ENCODE results near the gene CDK10. TPM values are rescaled to one million over a fixed set of nuclear protein-coding genes. Genes with fewer than 3 reads are reported as not detected.
A peak's percentile ranks its signal among the peaks of the same experiment; 100 is the strongest.

Gene CDK10
- polyA plus RNA-seq, 3 donors from 2014 or later: 28.0 to 42.7 (median 35.2) TPM

- Mint-ChIP-seq H3K9me3 (no peaks in the 10 kb centered on the region), H3K4me3 (peak overlapping the region in 2 of 5 donors; percentile 10 to 15), H3K27ac (no peak overlapping the region), H3K36me3 (peaks cover 3 to 4% (median 4%) of the 10 kb centered on the region in 3 donors), H3K27me3 (ENCODE audit: low read depth in 3 of 3) (peaks cover 18 to 31% (median 20%) of the 10 kb centered on the region in 3 donors), H3K4me1 (peaks cover 19 to 20% of the 10 kb centered on the region in 2 donors)
- DNase-seq: no peak
These were observed 31.4 kb downstream of the CDK10 start for GRCh38 chr16:89717688-89718505.

GRCh38 chr16:89720551-89720812 is 34.0 kb downstream of the CDK10 start:
- Mint-ChIP-seq H3K27me3 (ENCODE audit: low read depth in 3 of 3) (peaks cover 26 to 42% (median 37%) of the 10 kb centered on the region in 3 donors), H3K4me1 (peaks cover 38 to 39% of the 10 kb centered on the region in 2 donors), H3K9me3 (no peaks in the 10 kb centered on the region), H3K27ac (peak overlapping the region in 5 of 6 donors; percentile 61 to 79 (median 72)), H3K36me3 (peaks cover 9 to 14% (median 10%) of the 10 kb centered on the region in 3 donors), H3K4me3 (peak overlapping the region; percentile 69 to 81 (median 76))
- no peak for DNase-seq

GRCh38 chr16:89720813-89721545 is 34.5 kb downstream of the CDK10 start, which contains the start of the genes VPS9D1 and ZNF276:
Gene VPS9D1, minus strand, starts transcription at chr16:89720898. Its CDS starts 37 bp downstream, at chr16:89720861.
Gene ZNF276, plus strand, starts transcription at chr16:89721537. Its CDS starts 104 bp downstream, at chr16:89721641.
- DNase-seq: peak; percentile 81 to 86 (median 85)
- Mint-ChIP-seq H3K27ac (peak within 1 kb of the TSS; percentile 99 to 100 (median 100)), H3K36me3 (peaks cover 9 to 14% (median 10%) of the 10 kb centered on the region in 3 donors), H3K4me3 (peak within 1 kb of the TSS; percentile 93 to 99 (median 97)), H3K27me3 (ENCODE audit: low read depth in 3 of 3) (peaks cover 26 to 42% (median 37%) of the 10 kb centered on the region in 3 donors), H3K4me1 (peaks cover 38 to 42% of the 10 kb centered on the region in 2 donors), H3K9me3 (no peaks in the 10 kb centered on the region)

GRCh38 chr16:89721546-89722391 is 35.3 kb downstream of the CDK10 start:
- Mint-ChIP-seq H3K36me3 (peaks cover 9 to 14% (median 11%) of the 10 kb centered on the region in 3 donors), H3K27ac (peak overlapping the region; percentile 99 to 100 (median 100)), H3K4me1 (peaks cover 39 to 47% of the 10 kb centered on the region in 2 donors), H3K4me3 (peak overlapping the region; percentile 93 to 99 (median 97)), H3K27me3 (ENCODE audit: low read depth in 3 of 3) (peaks cover 26 to 45% (median 37%) of the 10 kb centered on the region in 3 donors), H3K9me3 (no peaks in the 10 kb centered on the region)
- DNase-seq: peak; percentile 93 to 94 (median 93)

- Mint-ChIP-seq H3K36me3 (peaks cover 17 to 22% (median 17%) of the 10 kb centered on the region in 3 donors), H3K4me1 (peaks cover 48 to 54% of the 10 kb centered on the region in 2 donors), H3K9me3 (no peaks in the 10 kb centered on the region), H3K27ac (peak overlapping the region; percentile 99 to 100 (median 100)), H3K4me3 (peak overlapping the region; percentile 93 to 99 (median 97)), H3K27me3 (ENCODE audit: low read depth in 3 of 3) (peaks cover 29 to 51% (median 43%) of the 10 kb centered on the region in 3 donors)
- DNase-seq: peak; percentile 81 to 89 (median 88)
These were observed 36.1 kb downstream of the CDK10 start for GRCh38 chr16:89722392-89723278.

- Mint-ChIP-seq H3K4me3 (peak overlapping the region; percentile 93 to 99 (median 97)), H3K9me3 (no peaks in the 10 kb centered on the region), H3K27me3 (ENCODE audit: low read depth in 3 of 3) (peaks cover 35 to 57% (median 48%) of the 10 kb centered on the region in 3 donors), H3K4me1 (peaks cover 52 to 56% of the 10 kb centered on the region in 2 donors), H3K36me3 (peaks cover 20 to 26% (median 21%) of the 10 kb centered on the region in 3 donors), H3K27ac (peak overlapping the region; percentile 99 to 100 (median 100))
- peak; percentile 94 to 95 (median 95) for DNase-seq
These were observed 37.1 kb downstream of the CDK10 start for GRCh38 chr16:89723279-89724250.

- DNase-seq: peak; percentile 57 to 71 (median 68)
- Mint-ChIP-seq H3K36me3 (peaks cover 30 to 46% (median 31%) of the 10 kb centered on the region in 3 donors), H3K4me1 (peaks cover 62 to 76% of the 10 kb centered on the region in 2 donors), H3K4me3 (peak overlapping the region; percentile 61 to 82 (median 75)), H3K27me3 (ENCODE audit: low read depth in 3 of 3) (peaks cover 30 to 42% (median 40%) of the 10 kb centered on the region in 3 donors), H3K9me3 (no peaks in the 10 kb centered on the region), H3K27ac (peak overlapping the region; percentile 88 to 94 (median 91))
These were observed 41.1 kb downstream of the CDK10 start for GRCh38 chr16:89727406-89728120.

GRCh38 chr16:89729293-89729692 is 42.8 kb downstream of the CDK10 start:
- Mint-ChIP-seq H3K27me3 (ENCODE audit: low read depth in 3 of 3) (peaks cover 24 to 35% (median 26%) of the 10 kb centered on the region in 3 donors), H3K36me3 (peaks cover 21 to 47% (median 28%) of the 10 kb centered on the region in 3 donors), H3K4me3 (peak overlapping the region in 2 of 5 donors; percentile 35 to 63), H3K27ac (peak overlapping the region in 5 of 6 donors; percentile 75 to 88 (median 84)), H3K4me1 (peaks cover 56 to 69% of the 10 kb centered on the region in 2 donors), H3K9me3 (no peaks in the 10 kb centered on the region)
- DNase-seq: no peak

- peaks cover 25 to 52% (median 31%) of the 10 kb centered on the region in 3 donors for H3K36me3 Mint-ChIP-seq
- peaks cover 56 to 70% of the 10 kb centered on the region in 2 donors for H3K4me1 Mint-ChIP-seq
- no peak for DNase-seq
- H3K4me3 Mint-ChIP-seq: peak overlapping the region in 2 of 5 donors; percentile 35 to 63
- H3K27me3 Mint-ChIP-seq (ENCODE audit: low read depth in 3 of 3): peaks cover 20 to 40% (median 27%) of the 10 kb centered on the region in 3 donors
- H3K27ac Mint-ChIP-seq: peak overlapping the region; percentile 40 to 81 (median 68)
- H3K9me3 Mint-ChIP-seq: no peaks in the 10 kb centered on the region
These were observed 43.5 kb downstream of the CDK10 start for GRCh38 chr16:89729863-89730593.

GRCh38 chr16:89730610-89731234 is 44.2 kb downstream of the CDK10 start:
- DNase-seq: no peak
- peaks cover 63 to 73% of the 10 kb centered on the region in 2 donors for H3K4me1 Mint-ChIP-seq
- peak overlapping the region in 3 of 6 donors; percentile 48 to 69 (median 49) for H3K27ac Mint-ChIP-seq
- H3K36me3 Mint-ChIP-seq: peaks cover 25 to 57% (median 31%) of the 10 kb centered on the region in 3 donors
- H3K27me3 Mint-ChIP-seq (ENCODE audit: low read depth in 3 of 3): peaks cover 20 to 40% (median 28%) of the 10 kb centered on the region in 3 donors
- no peaks in the 10 kb centered on the region for H3K9me3 Mint-ChIP-seq
- H3K4me3 Mint-ChIP-seq: no peak overlapping the region
